B cell (primary cell): ENCODE data around the gene PDGFC. TPM values are rescaled to one million over a fixed set of nuclear protein-coding genes. Genes with fewer than 3 reads are reported as not detected.

ENCODE experiments used
- ATAC-seq: fragments of 200-7000 bp; cut with Tn5 transposase; one replicate; pipeline ENCODE4 v1.10.0; 2021; ENCODE audit warnings: low read depth, mild to moderate bottlenecking, moderate number of reproducible peaks, moderate library complexity
- CTCF ChIA-PET: fragments of 350-600 bp; sonication (Branson Sonifier 250); formaldehyde crosslinking; loops from one replicate; lab custom pipeline; 2021; ENCODE audit warnings: antibody characterized with exemption, inconsistent platforms; lab: Charles Lee
- POLR2A ChIA-PET: fragments of 350-600 bp; sonication (Branson Sonifier 250); formaldehyde crosslinking; loops from one replicate; lab custom pipeline; 2021; ENCODE audit warnings: antibody characterized with exemption; lab: Charles Lee
- DNase-seq: peaks from one replicate; pipeline ENCODE4 v3.0.0; 2013
- H2AFZ ChIP-seq: 2 replicates; pipeline ENCODE4 v1.6.1; 2012; ENCODE audit warnings: mild to moderate bottlenecking, low read depth, low read length; ENCODE audit not compliant: insufficient read depth, poor library complexity, severe bottlenecking
- H3K27ac ChIP-seq, 2 donors: 1 replicate in 1 of 2; 2 replicates in 1 of 2; pipeline ENCODE4 v1.5.1; 2012 to 2013; ENCODE audit warnings: low read length in 2 of 2, mild to moderate bottlenecking in 2 of 2, moderate library complexity in 1 of 2
- H3K27me3 ChIP-seq, 4 experiments: fragments of 200-600 bp in 1 of 4; sonication (generic) in 1 of 4; replicated peaks in 1 of 4; 1 replicate in 2 of 4; 2 replicates in 2 of 4; pipeline versions ENCODE4 v1.6.1 to v1.7.0; 2013 to 2016; ENCODE audit warnings: low read length in 3 of 4, mild to moderate bottlenecking in 2 of 4, mixed read lengths in 1 of 4, moderate library complexity in 1 of 4; ENCODE audit not compliant: insufficient read depth in 4 of 4, control insufficient read depth in 3 of 4; ENCODE audit errors: control extremely low read depth in 1 of 4
- H3K36me3 ChIP-seq, 2 experiments: replicated peaks in 1 of 2; 1 replicate in 1 of 2; 2 replicates in 1 of 2; pipeline versions ENCODE4 v1.6.1 to v1.7.1; 2013; ENCODE audit warnings: low read length in 1 of 2; ENCODE audit not compliant: insufficient read depth in 2 of 2, control insufficient read depth in 1 of 2; ENCODE audit errors: control extremely low read depth in 1 of 2, extremely low read depth in 1 of 2
- H3K4me1 ChIP-seq, 2 donors: fragments of 200-600 bp in 1 of 2; sonication (generic) in 1 of 2; 1 replicate in 1 of 2; 2 replicates in 1 of 2; pipeline versions ENCODE4 v1.5.1 to v1.6.1; 2013 to 2017; ENCODE audit warnings: low read length in 2 of 2; ENCODE audit not compliant: control insufficient read depth in 2 of 2, insufficient read depth in 2 of 2
- H3K4me2 ChIP-seq: replicated peaks from 2 replicates; pipeline ENCODE3; 2012; ENCODE audit warnings: mild to moderate bottlenecking, low read depth, low read length; ENCODE audit not compliant: poor library complexity, severe bottlenecking
- H3K4me3 ChIP-seq, 5 experiments: fragments of 200-600 bp in 1 of 5; sonication (generic) in 1 of 5; 1 replicate in 3 of 5; 2 replicates in 2 of 5; pipeline versions ENCODE4 v1.5.1 to v1.7.0; 2011 to 2016; ENCODE audit warnings: low read length in 4 of 5, mild to moderate bottlenecking in 4 of 5, low read depth in 2 of 5, control low read depth in 1 of 5, moderate library complexity in 1 of 5; ENCODE audit not compliant: insufficient read depth in 1 of 5; ENCODE audit errors: control extremely low read depth in 1 of 5, extremely low read depth in 1 of 5
- H3K79me2 ChIP-seq: fragments of 200-600 bp; sonication (generic); one replicate; pipeline ENCODE4 v1.6.0; 2016; ENCODE audit warnings: low read length; ENCODE audit not compliant: control insufficient read depth, insufficient read depth
- H3K9ac ChIP-seq: fragments of 200-600 bp; sonication (generic); 2 replicates; pipeline ENCODE4 v1.6.1; 2017; ENCODE audit warnings: mild to moderate bottlenecking, low read length, moderate library complexity
- H3K9me3 ChIP-seq, 3 donors: one replicate each; pipeline versions ENCODE4 v1.6.1 to v1.7.1; 2013; ENCODE audit warnings: low read length in 2 of 3; ENCODE audit not compliant: control insufficient read depth in 2 of 3, insufficient read depth in 1 of 3; ENCODE audit errors: control extremely low read depth in 1 of 3
- H4K20me1 ChIP-seq: 2 replicates; pipeline ENCODE4 v1.6.0; 2012; ENCODE audit warnings: mild to moderate bottlenecking, low read length; ENCODE audit not compliant: insufficient read depth, control insufficient read depth, poor library complexity, severe bottlenecking
- H3K27ac Mint-ChIP-seq: one replicate; pipeline ENCODE4 v1.8.0; 2021; ENCODE audit warnings: mixed read lengths
- H3K27me3 Mint-ChIP-seq: one replicate; pipeline ENCODE4 v1.8.0; 2021; ENCODE audit warnings: mixed read lengths
- H3K4me1 Mint-ChIP-seq: one replicate; pipeline ENCODE4 v1.8.0; 2021; ENCODE audit warnings: mixed read lengths
- H3K4me3 Mint-ChIP-seq: one replicate; pipeline ENCODE4 v1.8.0; 2021; ENCODE audit warnings: mixed read lengths
- H3K9me3 Mint-ChIP-seq: one replicate; pipeline ENCODE4 v1.8.0; 2022; ENCODE audit warnings: mixed read lengths; ENCODE audit not compliant: insufficient read depth
- EZH2 ChIP-seq: IDR thresholded peaks from 2 replicates; pipeline ENCODE4 v1.6.1; 2012; ENCODE audit warnings: borderline replicate concordance, low read depth, mild to moderate bottlenecking, moderate library complexity, low read length; ENCODE audit not compliant: insufficient read depth, poor library complexity, severe bottlenecking
- WGBS: methylation state at CpG from one replicate; pipeline ENCODE4 v1.1.5; 2013; ENCODE audit warnings: missing lambda C conversion rate; ENCODE audit not compliant: insufficient coverage; 5-methylcytosine and 5-hydroxymethylcytosine counted together
- intact Hi-C: fragments of 100-400 bp; cut with micrococcal nuclease; formaldehyde crosslinking; loops from one replicate; pipeline ENCODE4 v1.10.0; 2022
- polyA plus RNA-seq: library from polyadenylated mRNA; depleted of rRNA; stranded (reverse); fragments of >200 nt; gene quantifications from 2 replicates; pipeline ENCODE4 v1.2.3, GENCODE V29; 2012
- total RNA-seq, 2 donors: library from RNA; stranded (reverse); fragments of 120-200 nt in 1 of 2; gene quantifications; 1 replicate in 1 of 2; 2 replicates in 1 of 2; pipeline versions ENCODE4 v1.2.3 to v1.2.4, GENCODE V29; 2013 to 2022
- TF ChIP-seq, protein P1 (sequence below): fragments of 200-600 bp; IDR thresholded peaks from one replicate; pipeline ENCODE4 v1.8.0; 2022; ENCODE audit warnings: antibody characterized with exemption, mild to moderate bottlenecking

Gene PDGFC
- total and polyA plus RNA-seq, 2 donors (not counting 1 experiment from before 2014, with no cell fraction given) = 0.10 TPM; not detected in 1

DNA sequence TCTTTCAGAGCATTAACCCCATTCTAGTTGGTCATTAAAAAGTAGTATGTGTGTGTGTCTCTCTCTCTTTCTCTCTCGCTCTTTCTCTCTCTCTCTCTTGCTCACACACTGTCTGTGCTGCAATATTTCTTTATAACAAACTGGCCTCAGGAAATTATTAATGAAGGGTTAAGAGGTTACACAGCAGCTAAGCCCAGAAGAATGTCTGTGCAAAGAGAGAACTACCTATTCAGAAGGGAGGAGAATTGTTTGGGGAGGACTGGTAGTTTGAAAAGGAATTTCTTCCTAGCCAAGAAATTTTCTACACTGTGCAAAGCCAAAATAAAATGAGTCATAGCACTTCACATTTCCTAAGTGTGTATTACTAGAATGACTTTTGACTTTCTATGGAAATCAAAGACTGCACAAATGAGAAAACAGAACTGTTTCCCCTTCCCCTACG is 22.2 kb downstream of the PDGFC start:
- CTCF ChIA-PET = no interaction called here
- no peak for DNase-seq
- Histone ChIP-seq H3K9ac (no peak overlapping the region), H3K4me1 (no peaks in the 10 kb centered on the region), H3K4me3 (no peak overlapping the region), H3K79me2 (no peaks in the 10 kb centered on the region), H2AFZ (no peak overlapping the region), H4K20me1 (no peaks in the 10 kb centered on the region), H3K9me3 (no peaks in the 10 kb centered on the region), H3K4me2 (no peak overlapping the region), H3K27me3 (no peaks in the 10 kb centered on the region), H3K36me3 (no peaks in the 10 kb centered on the region), H3K27ac (no peak overlapping the region)
- H3K27ac Mint-ChIP-seq = no peak overlapping the region
- H3K4me3 Mint-ChIP-seq = no peak overlapping the region
- intact Hi-C loops = no loop called here
- no CpG with 5 or more reads among the region's 2 CpGs for WGBS
- POLR2A ChIA-PET = no interaction called here
- no peak for ATAC-seq
- H3K9me3 Mint-ChIP-seq = peaks cover 4% of the 10 kb centered on the region
- no peaks in the 10 kb centered on the region for H3K4me1 Mint-ChIP-seq
- H3K27me3 Mint-ChIP-seq = no peaks in the 10 kb centered on the region
- no peak for TF ChIP-seq EZH2
- TF ChIP-seq, protein P1, sequence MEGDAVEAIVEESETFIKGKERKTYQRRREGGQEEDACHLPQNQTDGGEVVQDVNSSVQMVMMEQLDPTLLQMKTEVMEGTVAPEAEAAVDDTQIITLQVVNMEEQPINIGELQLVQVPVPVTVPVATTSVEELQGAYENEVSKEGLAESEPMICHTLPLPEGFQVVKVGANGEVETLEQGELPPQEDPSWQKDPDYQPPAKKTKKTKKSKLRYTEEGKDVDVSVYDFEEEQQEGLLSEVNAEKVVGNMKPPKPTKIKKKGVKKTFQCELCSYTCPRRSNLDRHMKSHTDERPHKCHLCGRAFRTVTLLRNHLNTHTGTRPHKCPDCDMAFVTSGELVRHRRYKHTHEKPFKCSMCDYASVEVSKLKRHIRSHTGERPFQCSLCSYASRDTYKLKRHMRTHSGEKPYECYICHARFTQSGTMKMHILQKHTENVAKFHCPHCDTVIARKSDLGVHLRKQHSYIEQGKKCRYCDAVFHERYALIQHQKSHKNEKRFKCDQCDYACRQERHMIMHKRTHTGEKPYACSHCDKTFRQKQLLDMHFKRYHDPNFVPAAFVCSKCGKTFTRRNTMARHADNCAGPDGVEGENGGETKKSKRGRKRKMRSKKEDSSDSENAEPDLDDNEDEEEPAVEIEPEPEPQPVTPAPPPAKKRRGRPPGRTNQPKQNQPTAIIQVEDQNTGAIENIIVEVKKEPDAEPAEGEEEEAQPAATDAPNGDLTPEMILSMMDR = no peak

DNA sequence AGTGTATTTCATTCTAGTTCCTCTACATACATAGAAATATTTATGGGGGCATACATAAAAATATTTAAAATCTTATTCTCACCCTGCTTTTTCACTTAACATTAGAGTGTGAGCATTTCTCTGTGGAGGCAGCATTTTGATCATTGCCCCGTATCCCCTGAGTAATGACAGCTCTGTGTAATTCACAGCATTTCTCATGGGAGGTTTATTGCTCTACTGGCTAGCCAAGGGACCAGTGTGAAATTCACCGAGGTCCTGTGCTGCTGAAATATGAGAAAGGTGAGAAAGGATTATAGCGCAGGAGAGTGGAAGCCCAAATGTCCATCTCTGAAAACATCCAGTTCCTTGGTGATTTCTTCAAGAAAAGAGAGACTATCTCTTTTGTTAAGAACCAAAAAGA is 22.9 kb downstream of the PDGFC start:
- Mint-ChIP-seq H3K4me3 (no peak overlapping the region), H3K27ac (no peak overlapping the region), H3K9me3 (peaks cover 2% of the 10 kb centered on the region), H3K4me1 (no peaks in the 10 kb centered on the region), H3K27me3 (no peaks in the 10 kb centered on the region)
- TF ChIP-seq EZH2 = no peak
- TF ChIP-seq, protein P1 = no peak
- Histone ChIP-seq H3K4me3 (no peak overlapping the region), H4K20me1 (no peaks in the 10 kb centered on the region), H2AFZ (no peak overlapping the region), H3K4me2 (no peak overlapping the region), H3K36me3 (no peaks in the 10 kb centered on the region), H3K9me3 (no peaks in the 10 kb centered on the region), H3K79me2 (no peaks in the 10 kb centered on the region), H3K4me1 (no peaks in the 10 kb centered on the region), H3K9ac (no peak overlapping the region), H3K27me3 (no peaks in the 10 kb centered on the region), H3K27ac (no peak overlapping the region)
- CTCF ChIA-PET = no interaction called here
- DNase-seq (no peak), ATAC-seq (no peak)
- POLR2A ChIA-PET = no interaction called here
- intact Hi-C loops = no loop called here
- 58% methylated on average over 2 of the region's 3 CpGs for WGBS
